Measurements from ENCODE around the gene TREX2. TPM values are rescaled to one million over a fixed set of nuclear protein-coding genes. Genes with fewer than 3 reads are reported as not detected.

Gene TREX2
- total RNA-seq, 4 donors from 2014 or later: 0.42 to 1.6 (median 0.87) TPM

DNA sequence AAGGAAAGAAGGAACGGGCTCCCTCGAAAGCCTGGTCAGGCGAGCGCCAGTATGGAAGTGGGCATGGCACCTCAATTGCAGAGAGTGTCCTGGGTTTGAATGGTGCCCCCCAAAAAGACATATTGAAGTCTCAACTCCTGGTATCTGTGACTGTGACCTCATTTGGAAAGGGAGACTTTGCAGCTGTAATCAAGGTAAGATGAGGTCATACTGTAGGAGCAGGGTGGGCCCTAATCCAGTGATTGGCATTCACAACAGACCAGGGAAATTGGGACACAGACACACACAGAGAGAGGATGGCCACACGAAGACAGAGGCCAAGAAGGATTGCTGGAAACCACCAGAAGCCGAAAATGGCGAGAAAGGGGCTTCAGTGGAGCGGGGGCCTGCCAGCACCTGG lies 28.2 kb downstream of the TREX2 start:
- 100% methylated on average over 3 of the region's 8 CpGs; no CpG with 5 or more reads in 1 of the 2 donors for WGBS, 2 donors (ENCODE audit: low coverage in 1 of 2)
- H3K9me3 ChIP-seq: no peaks in the 10 kb centered on the region
- H3K4me1 ChIP-seq: peaks cover 0 to 4% (median 0%) of the 10 kb centered on the region in 3 donors
- TF ChIP-seq EP300 (IDR thresholded peaks at IDR 0.05): no peak
- TF ChIP-seq, protein P1, sequence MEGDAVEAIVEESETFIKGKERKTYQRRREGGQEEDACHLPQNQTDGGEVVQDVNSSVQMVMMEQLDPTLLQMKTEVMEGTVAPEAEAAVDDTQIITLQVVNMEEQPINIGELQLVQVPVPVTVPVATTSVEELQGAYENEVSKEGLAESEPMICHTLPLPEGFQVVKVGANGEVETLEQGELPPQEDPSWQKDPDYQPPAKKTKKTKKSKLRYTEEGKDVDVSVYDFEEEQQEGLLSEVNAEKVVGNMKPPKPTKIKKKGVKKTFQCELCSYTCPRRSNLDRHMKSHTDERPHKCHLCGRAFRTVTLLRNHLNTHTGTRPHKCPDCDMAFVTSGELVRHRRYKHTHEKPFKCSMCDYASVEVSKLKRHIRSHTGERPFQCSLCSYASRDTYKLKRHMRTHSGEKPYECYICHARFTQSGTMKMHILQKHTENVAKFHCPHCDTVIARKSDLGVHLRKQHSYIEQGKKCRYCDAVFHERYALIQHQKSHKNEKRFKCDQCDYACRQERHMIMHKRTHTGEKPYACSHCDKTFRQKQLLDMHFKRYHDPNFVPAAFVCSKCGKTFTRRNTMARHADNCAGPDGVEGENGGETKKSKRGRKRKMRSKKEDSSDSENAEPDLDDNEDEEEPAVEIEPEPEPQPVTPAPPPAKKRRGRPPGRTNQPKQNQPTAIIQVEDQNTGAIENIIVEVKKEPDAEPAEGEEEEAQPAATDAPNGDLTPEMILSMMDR (IDR thresholded peaks at IDR 0.05): no peak
- TF ChIP-seq POLR2A (IDR thresholded peaks at IDR 0.05): no peak
- TF ChIP-seq POLR2AphosphoS5 (IDR thresholded peaks at IDR 0.05): no peak
- H3K27ac ChIP-seq: no peak overlapping the region
- H3K27me3 ChIP-seq: no peaks in the 10 kb centered on the region
- H3K4me3 ChIP-seq: no peak overlapping the region
- peaks cover 0 to 22% of the 10 kb centered on the region in 2 donors for H3K36me3 ChIP-seq
- ATAC-seq: no peak

DNA sequence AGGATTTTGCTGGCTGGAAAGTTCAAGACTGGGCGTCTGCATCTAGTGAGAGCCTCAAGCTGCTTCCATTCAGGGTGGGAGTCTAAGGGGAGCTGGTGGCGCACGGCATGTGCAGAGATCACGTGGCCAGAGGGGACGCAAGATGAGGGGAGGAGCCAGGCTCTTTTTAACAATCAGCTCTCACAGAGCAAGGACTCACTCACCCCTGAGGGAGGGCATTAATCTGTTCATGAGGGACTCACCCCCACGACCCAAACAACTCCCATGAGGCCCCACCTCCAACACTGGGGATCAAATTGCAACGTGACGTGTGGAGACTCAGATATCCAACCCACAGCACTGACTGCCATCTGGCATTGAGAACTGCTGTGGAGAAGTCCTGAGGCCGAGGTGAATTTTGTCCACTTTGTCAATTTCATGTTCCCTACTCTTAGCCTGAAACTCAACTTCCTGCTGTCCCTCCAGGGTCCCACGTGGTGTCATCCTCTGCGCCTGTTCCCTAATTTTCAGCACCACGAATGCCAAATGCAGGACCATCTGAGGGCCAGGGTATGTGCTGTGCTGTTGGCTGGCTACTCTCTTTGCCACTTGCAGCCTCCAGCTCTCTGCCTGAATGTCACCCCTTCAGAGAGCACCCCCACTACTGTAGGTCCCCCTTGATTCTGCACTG lies 28.9 kb downstream of the TREX2 start:
- Histone ChIP-seq H3K27ac (no peak overlapping the region), H3K4me3 (no peak overlapping the region), H3K9me3 (no peaks in the 10 kb centered on the region), H3K4me1 (peaks cover 0 to 11% (median 0%) of the 10 kb centered on the region in 3 donors), H3K27me3 (no peaks in the 10 kb centered on the region), H3K36me3 (peaks cover 0 to 19% of the 10 kb centered on the region in 2 donors)
- 60% methylated on average over 2 of the region's 12 CpGs; no CpG with 5 or more reads in 1 of the 2 donors for WGBS, 2 donors (ENCODE audit: low coverage in 1 of 2)
- TF ChIP-seq POLR2AphosphoS5 (IDR thresholded peaks at IDR 0.05) (no peak), EP300 (IDR thresholded peaks at IDR 0.05) (no peak), POLR2A (IDR thresholded peaks at IDR 0.05) (no peak)
- TF ChIP-seq, protein P1 (IDR thresholded peaks at IDR 0.05): no peak
- ATAC-seq: no peak

DNA sequence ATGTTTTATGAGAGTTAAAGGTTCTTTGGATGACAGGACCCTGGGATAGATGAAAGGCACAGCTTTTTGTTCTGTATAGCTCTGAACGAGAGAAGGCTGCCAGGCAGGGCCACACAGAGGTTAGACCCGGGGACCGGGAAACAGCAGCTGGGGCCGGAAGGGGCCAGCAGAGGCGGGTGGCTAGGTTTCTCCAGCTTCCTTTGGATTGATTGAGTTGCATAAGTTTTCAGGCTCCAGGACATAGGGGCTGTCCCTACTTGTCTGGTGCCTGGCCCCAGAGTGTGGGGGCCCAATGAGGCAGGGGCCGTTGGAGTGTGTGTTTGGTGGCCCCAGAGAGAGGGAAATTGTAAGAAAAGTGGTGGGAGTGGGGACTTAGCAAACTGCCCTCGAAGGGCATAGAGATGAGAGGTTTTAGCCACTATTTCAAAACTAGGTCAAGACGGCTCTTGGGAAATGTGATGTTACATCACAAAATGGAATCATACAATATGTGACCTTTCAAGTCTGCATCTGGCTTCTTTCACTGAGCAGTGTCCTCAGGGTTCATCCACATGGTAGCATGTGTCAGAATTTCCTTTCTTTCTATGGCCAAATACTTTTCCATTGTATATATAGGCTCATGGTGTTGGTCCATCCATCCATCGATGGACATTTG lies 30.9 kb downstream of the TREX2 start:
- Histone ChIP-seq H3K4me3 (no peak overlapping the region), H3K9me3 (no peaks in the 10 kb centered on the region), H3K4me1 (peaks cover 0 to 23% (median 0%) of the 10 kb centered on the region in 3 donors), H3K27ac (peak overlapping the region in 3 of 4 donors; percentile 12 to 31 (median 31)), H3K36me3 (no peaks in the 10 kb centered on the region), H3K27me3 (no peaks in the 10 kb centered on the region)
- 69 to 77% methylated on average over 2 to 7 of the region's 9 CpGs for WGBS, 2 donors (ENCODE audit: low coverage in 1 of 2)
- TF ChIP-seq, protein P1 (IDR thresholded peaks at IDR 0.05): no peak
- TF ChIP-seq POLR2A (IDR thresholded peaks at IDR 0.05) (no peak), POLR2AphosphoS5 (IDR thresholded peaks at IDR 0.05) (peak; percentile 60), EP300 (IDR thresholded peaks at IDR 0.05) (no peak)
- peak; percentile 50 for ATAC-seq

DNA sequence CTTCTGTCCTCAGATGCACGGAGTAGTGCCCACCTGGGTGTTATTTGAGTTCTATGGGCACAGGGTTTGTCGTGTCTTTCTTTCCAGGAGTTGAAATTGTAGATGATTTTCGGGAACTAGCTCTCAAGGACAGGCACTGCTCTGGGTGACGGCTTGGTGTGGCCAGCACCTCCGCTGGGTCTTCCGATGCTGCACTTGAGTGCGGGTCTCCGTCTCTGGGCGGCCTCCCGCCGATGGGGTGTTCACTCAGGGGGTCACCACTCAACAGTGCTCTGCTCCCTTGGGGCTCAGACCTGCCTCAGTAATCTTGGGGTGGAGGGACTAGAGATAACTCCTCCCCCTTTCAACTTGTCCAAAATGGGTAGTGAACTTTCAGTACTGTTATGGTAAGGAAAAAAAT lies 32.1 kb downstream of the TREX2 start:
- Histone ChIP-seq H3K27ac (no peak overlapping the region), H3K27me3 (no peaks in the 10 kb centered on the region), H3K9me3 (no peaks in the 10 kb centered on the region), H3K4me3 (no peak overlapping the region), H3K4me1 (peaks cover 0 to 23% (median 0%) of the 10 kb centered on the region in 3 donors), H3K36me3 (no peaks in the 10 kb centered on the region)
- ATAC-seq: no peak
- WGBS, 2 donors (ENCODE audit: low coverage in 1 of 2): no CpG with 5 or more reads among the region's 11 CpGs
- TF ChIP-seq, protein P1 (IDR thresholded peaks at IDR 0.05): no peak
- TF ChIP-seq POLR2A (IDR thresholded peaks at IDR 0.05): no peak
- no peak for TF ChIP-seq POLR2AphosphoS5 (IDR thresholded peaks at IDR 0.05)
- no peak for TF ChIP-seq EP300 (IDR thresholded peaks at IDR 0.05)

Data from gastroesophageal sphincter (tissue), 4 donors.